Right lobe of liver (tissue), 4 donors: ENCODE data around the gene TBRG4.

Experiments used
- CTCF ChIP-seq, 4 donors: fragments of 200-600 bp in 3 of 4; fragments of 450-650 bp in 1 of 4; IDR thresholded peaks; one replicate each; pipeline versions ENCODE4 v1.5.1 to v1.8.0; 2016 to 2022; ENCODE audit warnings: antibody characterized with exemption in 4 of 4, mild to moderate bottlenecking in 2 of 4
- POLR2A ChIP-seq: fragments of 450-650 bp; IDR thresholded peaks from one replicate; pipeline ENCODE4 v1.6.1; 2017; ENCODE audit warnings: antibody characterized with exemption, mild to moderate bottlenecking
- donor health status: DM: no; HTN: no; CAD: no.
- donor health status: DM: no; HTN: no; CAD: no.
- donor health status: DM: no; HTN: yes; CAD: no.

- TF ChIP-seq CTCF (IDR thresholded peaks at IDR 0.05), result no peak
- no peak for TF ChIP-seq POLR2A
Observed at GRCh38 chr7:45161138-45161537, 49.6 kb upstream of the TBRG4 start.
